ENCODE measurements around the gene TPP1. TPM values are rescaled to one million over a fixed set of nuclear protein-coding genes. Genes with fewer than 3 reads are reported as not detected.

TPP1 gene
- polyA plus RNA-seq, 2 of the 4 experiments (the other 2 are of a cell fraction) = 41.6 to 53.2 TPM

DNA sequence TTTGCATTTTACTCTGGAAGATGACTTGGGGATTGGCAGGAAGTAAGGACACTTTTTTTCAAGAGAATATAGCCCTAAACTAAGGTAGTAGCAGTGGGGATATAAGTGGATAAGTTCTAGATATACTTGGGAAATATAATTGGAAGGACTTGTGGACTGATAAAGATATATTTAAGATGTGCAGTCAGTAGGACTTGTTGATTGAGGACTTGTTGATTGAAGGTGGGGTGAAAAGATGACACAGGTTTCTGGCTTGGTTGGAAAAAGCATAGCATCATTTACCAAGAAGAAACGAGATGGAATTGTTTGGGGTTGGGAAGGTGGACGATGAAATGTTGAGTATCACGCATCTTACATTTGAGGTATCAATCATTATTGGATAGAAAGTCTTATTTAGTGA lies 5.7 kb downstream of the TPP1 start:
- TF ChIP-seq MAZ (IDR thresholded peaks at IDR 0.05; ENCODE audit: borderline replicate concordance, low read depth, low read length) (no peak), CHD2 (IDR thresholded peaks at IDR 0.05; ENCODE audit: low read length, partially characterized antibody) (no peak), POLR2A (IDR thresholded peaks at IDR 0.05; ENCODE audit: low read length) (no peak), CEBPB (IDR thresholded peaks at IDR 0.05) (no peak), GATA3 (IDR thresholded peaks at IDR 0.05; ENCODE audit: borderline replicate concordance) (no peak)
- DNase-seq (ENCODE audit: low read depth in 1 of 2, low spot score in 1 of 2) (no peak), ATAC-seq (no peak), FAIRE-seq (no peak)
- H3K4me2 ChIP-seq = no peak overlapping the region
- no peaks in the 10 kb centered on the region for H3K9me3 ChIP-seq
- POLR2A ChIA-PET = interaction anchor here (1.0 to 1.1 kb wide), 2 partner anchors 10 to 70 kb away, joined by 4 read pairs; partner anchors contain the start of genes ILK, MRPL17 and RRP8
- WGBS (ENCODE audit: missing lambda C conversion rate) = 88% methylated on average over 3 of the region's 3 CpGs
- no peak overlapping the region for H3K27ac ChIP-seq
- CTCF ChIA-PET = interaction anchor here (0.7 to 4.3 kb wide), 8 partner anchors 8 to 84 kb away, joined by 3 to 27 read pairs (median 4); partner anchors contain the start of gene MRPL17
- peaks cover 21% of the 10 kb centered on the region for H3K4me1 ChIP-seq
- H3K4me3 ChIP-seq = no peak overlapping the region

DNA sequence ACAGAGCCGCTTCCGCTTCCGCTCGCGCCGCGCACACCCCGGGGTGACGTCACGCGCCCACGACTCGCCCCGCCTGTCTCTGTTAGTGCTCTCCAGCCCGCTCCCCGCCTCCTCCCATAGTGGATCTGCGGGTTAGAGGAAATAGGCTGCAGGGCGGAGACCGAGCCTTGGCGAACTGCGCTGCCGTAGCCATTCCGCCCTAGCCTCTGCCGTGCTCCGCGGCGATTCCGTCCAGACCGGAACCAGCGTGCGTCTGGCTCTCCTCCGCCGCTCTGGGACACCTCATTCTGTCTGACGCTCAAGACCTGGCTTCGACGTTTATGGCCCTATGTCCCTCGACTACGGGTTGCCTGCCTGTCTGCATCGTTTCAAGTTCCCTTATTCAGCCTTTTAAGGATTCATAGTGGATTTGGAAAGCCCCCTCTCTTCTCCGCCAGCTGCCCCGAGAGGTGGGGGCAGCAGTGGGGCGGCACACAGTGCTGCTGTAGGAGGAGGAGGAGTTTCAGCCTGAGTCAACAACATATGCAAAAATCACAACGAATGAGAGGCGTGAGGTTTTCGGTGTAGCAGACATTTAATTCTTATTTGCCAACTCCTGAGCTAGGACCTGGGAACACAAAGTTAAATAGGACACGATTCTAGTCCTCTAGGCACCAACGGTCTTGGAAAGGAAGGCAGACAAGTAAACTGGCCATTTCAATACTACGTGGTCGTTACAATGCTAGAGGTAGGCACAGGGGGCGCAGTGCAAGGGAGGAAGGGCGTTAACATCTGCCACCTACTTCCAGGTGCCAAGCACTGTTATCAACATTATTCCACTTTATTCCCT lies 6.8 kb downstream of the TPP1 start, which contains the start of gene TAF10:
Gene TAF10, minus strand, starts transcription at position 4 of the 829 bp plus-strand sequence. CDS start 27 bp downstream, outside the sequence.
- FAIRE-seq (peak; percentile 49), ATAC-seq (peak; percentile 90 to 94), DNase-seq (ENCODE audit: low read depth in 1 of 2, low spot score in 1 of 2) (peak; percentile 89 to 94)
- ChIA-PET POLR2A (interaction anchor here (0.6 to 1.8 kb wide), 6 partner anchors 9 to 131 kb away, joined by 4 to 15 read pairs (median 4); partner anchors contain the start of genes ARFIP2, ILK, MRPL17 and RRP8), CTCF (interaction anchor here (0.5 to 4.3 kb wide), 14 partner anchors 8 to 1314 kb away, joined by 3 to 27 read pairs (median 4); partner anchors contain the start of gene MRPL17)
- Histone ChIP-seq H3K4me3 (peak within 1 kb of the TSS; percentile 78), H3K9me3 (no peaks in the 10 kb centered on the region), H3K4me1 (peaks cover 18% of the 10 kb centered on the region), H3K4me2 (peak within 1 kb of the TSS; percentile 93), H3K27ac (peak within 1 kb of the TSS; percentile 92 to 98)
- 4% methylated on average over 25 of the region's 51 CpGs for WGBS (ENCODE audit: missing lambda C conversion rate)
- TF ChIP-seq JUNB (IDR thresholded peaks at IDR 0.05) (no peak), EHF (CRISPR knock-in tag; IDR thresholded peaks at IDR 0.05) (peak; percentile 59; the same call in 1 of the 2 replicates), MAFK (IDR thresholded peaks at IDR 0.05; ENCODE audit: partially characterized antibody) (peak; percentile 10), HOXA7 (CRISPR knock-in tag; IDR thresholded peaks at IDR 0.05) (0 out of 2 replicates have a peak, but pooled peaks have one; percentile 55), KDM1A (IDR thresholded peaks at IDR 0.05; ENCODE audit: low read depth) (no peak), RNF2 (IDR thresholded peaks at IDR 0.05; ENCODE audit: borderline replicate concordance, low read depth) (0 out of 2 replicates have a peak, but pooled peaks have one; percentile 52), NPAS2 (CRISPR knock-in tag; IDR thresholded peaks at IDR 0.05; ENCODE audit: borderline replicate concordance) (no peak), FOSB (CRISPR knock-in tag; IDR thresholded peaks at IDR 0.05) (no peak), ZC3H11A (IDR thresholded peaks at IDR 0.05) (no peak; the same call in 1 of the 2 replicates), POLR2A (IDR thresholded peaks at IDR 0.05; ENCODE audit: low read length) (peak; percentile 96), GATA3 (IDR thresholded peaks at IDR 0.05; ENCODE audit: borderline replicate concordance) (no peak; the same call in 1 of the 2 replicates), CEBPB (IDR thresholded peaks at IDR 0.05) (no peak), EHMT2 (IDR thresholded peaks at IDR 0.05; ENCODE audit: low read depth) (no peak), FOSL2 (IDR thresholded peaks at IDR 0.05) (no peak), FOSL2 (CRISPR knock-in tag; IDR thresholded peaks at IDR 0.05) (peak; percentile 68; the same call in 1 of the 2 replicates), PHF8 (IDR thresholded peaks at IDR 0.05; ENCODE audit: borderline replicate concordance, low read depth) (0 out of 2 replicates have a peak, but pooled peaks have one; percentile 26), ZNF302 (CRISPR knock-in tag; IDR thresholded peaks at IDR 0.05) (no peak), ZSCAN20 (CRISPR knock-in tag; IDR thresholded peaks at IDR 0.05) (no peak)
- TF ChIP-seq, protein P1, sequence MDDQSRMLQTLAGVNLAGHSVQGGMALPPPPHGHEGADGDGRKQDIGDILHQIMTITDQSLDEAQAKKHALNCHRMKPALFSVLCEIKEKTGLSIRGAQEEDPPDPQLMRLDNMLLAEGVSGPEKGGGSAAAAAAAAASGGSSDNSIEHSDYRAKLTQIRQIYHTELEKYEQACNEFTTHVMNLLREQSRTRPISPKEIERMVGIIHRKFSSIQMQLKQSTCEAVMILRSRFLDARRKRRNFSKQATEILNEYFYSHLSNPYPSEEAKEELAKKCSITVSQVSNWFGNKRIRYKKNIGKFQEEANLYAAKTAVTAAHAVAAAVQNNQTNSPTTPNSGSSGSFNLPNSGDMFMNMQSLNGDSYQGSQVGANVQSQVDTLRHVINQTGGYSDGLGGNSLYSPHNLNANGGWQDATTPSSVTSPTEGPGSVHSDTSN (IDR thresholded peaks at IDR 0.05) = peak; percentile 69; the same call in 1 of the 2 replicates
- TF ChIP-seq, protein P2, sequence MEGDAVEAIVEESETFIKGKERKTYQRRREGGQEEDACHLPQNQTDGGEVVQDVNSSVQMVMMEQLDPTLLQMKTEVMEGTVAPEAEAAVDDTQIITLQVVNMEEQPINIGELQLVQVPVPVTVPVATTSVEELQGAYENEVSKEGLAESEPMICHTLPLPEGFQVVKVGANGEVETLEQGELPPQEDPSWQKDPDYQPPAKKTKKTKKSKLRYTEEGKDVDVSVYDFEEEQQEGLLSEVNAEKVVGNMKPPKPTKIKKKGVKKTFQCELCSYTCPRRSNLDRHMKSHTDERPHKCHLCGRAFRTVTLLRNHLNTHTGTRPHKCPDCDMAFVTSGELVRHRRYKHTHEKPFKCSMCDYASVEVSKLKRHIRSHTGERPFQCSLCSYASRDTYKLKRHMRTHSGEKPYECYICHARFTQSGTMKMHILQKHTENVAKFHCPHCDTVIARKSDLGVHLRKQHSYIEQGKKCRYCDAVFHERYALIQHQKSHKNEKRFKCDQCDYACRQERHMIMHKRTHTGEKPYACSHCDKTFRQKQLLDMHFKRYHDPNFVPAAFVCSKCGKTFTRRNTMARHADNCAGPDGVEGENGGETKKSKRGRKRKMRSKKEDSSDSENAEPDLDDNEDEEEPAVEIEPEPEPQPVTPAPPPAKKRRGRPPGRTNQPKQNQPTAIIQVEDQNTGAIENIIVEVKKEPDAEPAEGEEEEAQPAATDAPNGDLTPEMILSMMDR (IDR thresholded peaks at IDR 0.05) = peak; percentile 41
- TF ChIP-seq, protein P3, sequence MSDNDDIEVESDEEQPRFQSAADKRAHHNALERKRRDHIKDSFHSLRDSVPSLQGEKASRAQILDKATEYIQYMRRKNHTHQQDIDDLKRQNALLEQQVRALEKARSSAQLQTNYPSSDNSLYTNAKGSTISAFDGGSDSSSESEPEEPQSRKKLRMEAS (IDR thresholded peaks at IDR 0.05) = peak; percentile 87
- TF ChIP-seq, protein P4, sequence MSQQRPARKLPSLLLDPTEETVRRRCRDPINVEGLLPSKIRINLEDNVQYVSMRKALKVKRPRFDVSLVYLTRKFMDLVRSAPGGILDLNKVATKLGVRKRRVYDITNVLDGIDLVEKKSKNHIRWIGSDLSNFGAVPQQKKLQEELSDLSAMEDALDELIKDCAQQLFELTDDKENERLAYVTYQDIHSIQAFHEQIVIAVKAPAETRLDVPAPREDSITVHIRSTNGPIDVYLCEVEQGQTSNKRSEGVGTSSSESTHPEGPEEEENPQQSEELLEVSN (IDR thresholded peaks at IDR 0.05; ENCODE audit: borderline replicate concordance, low read depth) = peak; percentile 30; the same call in 1 of the 2 replicates
- TF ChIP-seq, protein P5, sequence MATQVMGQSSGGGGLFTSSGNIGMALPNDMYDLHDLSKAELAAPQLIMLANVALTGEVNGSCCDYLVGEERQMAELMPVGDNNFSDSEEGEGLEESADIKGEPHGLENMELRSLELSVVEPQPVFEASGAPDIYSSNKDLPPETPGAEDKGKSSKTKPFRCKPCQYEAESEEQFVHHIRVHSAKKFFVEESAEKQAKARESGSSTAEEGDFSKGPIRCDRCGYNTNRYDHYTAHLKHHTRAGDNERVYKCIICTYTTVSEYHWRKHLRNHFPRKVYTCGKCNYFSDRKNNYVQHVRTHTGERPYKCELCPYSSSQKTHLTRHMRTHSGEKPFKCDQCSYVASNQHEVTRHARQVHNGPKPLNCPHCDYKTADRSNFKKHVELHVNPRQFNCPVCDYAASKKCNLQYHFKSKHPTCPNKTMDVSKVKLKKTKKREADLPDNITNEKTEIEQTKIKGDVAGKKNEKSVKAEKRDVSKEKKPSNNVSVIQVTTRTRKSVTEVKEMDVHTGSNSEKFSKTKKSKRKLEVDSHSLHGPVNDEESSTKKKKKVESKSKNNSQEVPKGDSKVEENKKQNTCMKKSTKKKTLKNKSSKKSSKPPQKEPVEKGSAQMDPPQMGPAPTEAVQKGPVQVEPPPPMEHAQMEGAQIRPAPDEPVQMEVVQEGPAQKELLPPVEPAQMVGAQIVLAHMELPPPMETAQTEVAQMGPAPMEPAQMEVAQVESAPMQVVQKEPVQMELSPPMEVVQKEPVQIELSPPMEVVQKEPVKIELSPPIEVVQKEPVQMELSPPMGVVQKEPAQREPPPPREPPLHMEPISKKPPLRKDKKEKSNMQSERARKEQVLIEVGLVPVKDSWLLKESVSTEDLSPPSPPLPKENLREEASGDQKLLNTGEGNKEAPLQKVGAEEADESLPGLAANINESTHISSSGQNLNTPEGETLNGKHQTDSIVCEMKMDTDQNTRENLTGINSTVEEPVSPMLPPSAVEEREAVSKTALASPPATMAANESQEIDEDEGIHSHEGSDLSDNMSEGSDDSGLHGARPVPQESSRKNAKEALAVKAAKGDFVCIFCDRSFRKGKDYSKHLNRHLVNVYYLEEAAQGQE (IDR thresholded peaks at IDR 0.05) = 0 out of 2 replicates have a peak, but pooled peaks have one; percentile 35
- TF ChIP-seq, protein P6, sequence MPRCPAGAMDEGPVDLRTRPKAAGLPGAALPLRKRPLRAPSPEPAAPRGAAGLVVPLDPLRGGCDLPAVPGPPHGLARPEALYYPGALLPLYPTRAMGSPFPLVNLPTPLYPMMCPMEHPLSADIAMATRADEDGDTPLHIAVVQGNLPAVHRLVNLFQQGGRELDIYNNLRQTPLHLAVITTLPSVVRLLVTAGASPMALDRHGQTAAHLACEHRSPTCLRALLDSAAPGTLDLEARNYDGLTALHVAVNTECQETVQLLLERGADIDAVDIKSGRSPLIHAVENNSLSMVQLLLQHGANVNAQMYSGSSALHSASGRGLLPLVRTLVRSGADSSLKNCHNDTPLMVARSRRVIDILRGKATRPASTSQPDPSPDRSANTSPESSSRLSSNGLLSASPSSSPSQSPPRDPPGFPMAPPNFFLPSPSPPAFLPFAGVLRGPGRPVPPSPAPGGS (IDR thresholded peaks at IDR 0.05) = peak; percentile 93
